AG04449 (cell line): Measurements from ENCODE around the gene C10orf105.

Experiments
- CTCF ChIA-PET: fragments of 350-600 bp; formaldehyde crosslinking; extraction: SDS; loops from one replicate; lab custom pipeline; 2021; ENCODE audit warnings: antibody characterized with exemption; lab: Yijun Ruan, JAX
- POLR2A ChIA-PET: fragments of 400-600, 350-600 bp; formaldehyde crosslinking; extraction: SDS; loops from one replicate; lab custom pipeline; 2020; ENCODE audit warnings: antibody characterized with exemption, inconsistent platforms; lab: Yijun Ruan, JAX
- DNase-seq: peaks from one replicate; pipeline ENCODE4 v3.0.0-alpha.2; 2010; ENCODE audit warnings: low read depth, low spot score
- H3K4me3 ChIP-seq: 2 replicates; pipeline ENCODE4 v1.5.1; 2011; ENCODE audit warnings: low read depth, mild to moderate bottlenecking, control low read depth, low read length
- TF ChIP-seq, protein P1 (sequence below): IDR thresholded peaks from one replicate; pipeline ENCODE4 v1.5.1; 2011; ENCODE audit warnings: mild to moderate bottlenecking, moderate library complexity, low read length, control low read depth, inconsistent platforms; ENCODE audit not compliant: insufficient read depth; ENCODE audit errors: missing control alignments

Gene C10orf105

DNA sequence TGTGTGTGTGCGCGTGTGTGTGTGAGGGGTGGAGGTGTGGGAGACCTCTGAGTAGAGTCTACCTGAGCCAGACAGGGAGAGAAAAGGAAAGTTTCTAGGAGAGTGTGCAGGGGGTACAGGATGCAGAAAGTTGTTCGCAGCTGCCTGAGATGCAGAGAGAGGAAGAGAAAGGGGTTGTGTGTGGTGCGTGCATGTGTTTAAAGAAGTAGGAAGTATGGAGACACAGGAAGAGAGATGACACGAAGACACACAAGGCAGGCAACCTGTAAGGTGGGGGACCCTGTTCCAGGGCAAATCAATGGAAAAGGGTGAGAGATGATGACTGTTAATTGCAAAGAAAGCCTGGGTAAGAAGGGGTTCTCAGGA lies 52.2 kb downstream of the C10orf105 start:
- no peak overlapping the region for H3K4me3 ChIP-seq
- POLR2A ChIA-PET = no interaction called here
- DNase-seq = no peak
- TF ChIP-seq, protein P1, sequence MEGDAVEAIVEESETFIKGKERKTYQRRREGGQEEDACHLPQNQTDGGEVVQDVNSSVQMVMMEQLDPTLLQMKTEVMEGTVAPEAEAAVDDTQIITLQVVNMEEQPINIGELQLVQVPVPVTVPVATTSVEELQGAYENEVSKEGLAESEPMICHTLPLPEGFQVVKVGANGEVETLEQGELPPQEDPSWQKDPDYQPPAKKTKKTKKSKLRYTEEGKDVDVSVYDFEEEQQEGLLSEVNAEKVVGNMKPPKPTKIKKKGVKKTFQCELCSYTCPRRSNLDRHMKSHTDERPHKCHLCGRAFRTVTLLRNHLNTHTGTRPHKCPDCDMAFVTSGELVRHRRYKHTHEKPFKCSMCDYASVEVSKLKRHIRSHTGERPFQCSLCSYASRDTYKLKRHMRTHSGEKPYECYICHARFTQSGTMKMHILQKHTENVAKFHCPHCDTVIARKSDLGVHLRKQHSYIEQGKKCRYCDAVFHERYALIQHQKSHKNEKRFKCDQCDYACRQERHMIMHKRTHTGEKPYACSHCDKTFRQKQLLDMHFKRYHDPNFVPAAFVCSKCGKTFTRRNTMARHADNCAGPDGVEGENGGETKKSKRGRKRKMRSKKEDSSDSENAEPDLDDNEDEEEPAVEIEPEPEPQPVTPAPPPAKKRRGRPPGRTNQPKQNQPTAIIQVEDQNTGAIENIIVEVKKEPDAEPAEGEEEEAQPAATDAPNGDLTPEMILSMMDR = no peak
- CTCF ChIA-PET = interaction anchor here (0.6 kb wide), 1 partner anchor 342 kb away, joined by 3 read pairs; no protein-coding TSS in a partner anchor

DNA sequence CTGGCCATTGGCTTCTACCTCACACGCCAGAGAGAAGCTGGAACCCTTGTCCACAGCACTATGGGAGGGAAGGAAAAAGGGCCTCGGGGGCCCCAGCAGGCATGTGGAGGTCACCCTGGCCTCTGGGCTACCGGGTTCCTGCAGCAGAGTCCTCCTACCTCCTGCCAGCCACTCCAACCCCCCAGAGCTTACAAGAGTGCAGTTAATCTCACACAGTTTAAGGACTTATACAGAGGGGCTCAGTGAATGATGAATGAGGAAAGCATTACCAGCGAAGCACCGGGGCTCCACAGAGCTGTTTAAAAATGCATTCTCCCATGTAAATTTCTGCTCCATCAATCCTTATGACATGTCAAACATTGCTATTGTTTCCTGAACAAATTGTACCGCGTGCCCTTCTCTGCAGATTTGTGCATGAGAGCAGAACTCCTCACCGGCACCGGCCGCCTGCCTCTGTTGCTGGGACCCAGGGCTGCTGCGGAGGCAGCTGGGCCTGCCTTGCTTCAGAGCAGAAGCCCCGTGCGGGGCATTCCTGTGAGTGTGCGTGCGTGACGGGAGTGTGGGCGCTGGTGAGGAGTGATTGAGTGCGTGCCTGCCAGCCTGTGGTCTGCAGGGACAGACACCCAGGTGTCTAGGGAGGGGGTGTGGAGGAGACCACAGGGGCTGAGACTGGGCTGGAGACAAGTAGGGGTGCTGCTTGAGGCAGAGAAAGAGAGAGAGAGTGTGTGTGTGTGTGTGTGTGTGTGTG lies 52.8 kb downstream of the C10orf105 start:
- no peak overlapping the region for H3K4me3 ChIP-seq
- CTCF ChIA-PET = no interaction called here
- POLR2A ChIA-PET = no interaction called here
- TF ChIP-seq, protein P1 = no peak
- no peak for DNase-seq

DNA sequence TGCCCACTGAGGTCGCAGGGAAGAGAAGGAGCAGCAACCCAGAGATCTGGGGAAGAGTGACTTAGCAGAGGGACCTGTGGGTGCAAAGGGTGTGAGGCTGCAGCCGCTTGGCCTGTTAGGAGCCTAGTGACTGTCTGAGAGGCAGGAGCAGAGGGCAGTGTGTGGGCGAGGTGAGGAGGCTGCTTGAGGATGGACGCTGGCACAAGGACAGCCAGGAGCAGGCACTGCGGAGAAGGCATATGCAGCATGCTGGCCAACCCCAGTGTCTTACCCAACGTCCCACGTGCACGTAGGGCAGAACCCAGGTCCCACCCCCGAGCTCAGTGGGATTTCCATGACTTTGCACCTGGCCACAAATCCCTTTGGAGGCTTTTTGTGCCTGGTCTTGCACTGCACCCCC lies 54.1 kb downstream of the C10orf105 start:
- DNase-seq = no peak
- TF ChIP-seq, protein P1 = no peak
- CTCF ChIA-PET = interaction anchor here (1.0 kb wide), 1 partner anchor 342 kb away, joined by 3 read pairs; no protein-coding TSS in a partner anchor
- POLR2A ChIA-PET = no interaction called here
- no peak overlapping the region for H3K4me3 ChIP-seq

DNA sequence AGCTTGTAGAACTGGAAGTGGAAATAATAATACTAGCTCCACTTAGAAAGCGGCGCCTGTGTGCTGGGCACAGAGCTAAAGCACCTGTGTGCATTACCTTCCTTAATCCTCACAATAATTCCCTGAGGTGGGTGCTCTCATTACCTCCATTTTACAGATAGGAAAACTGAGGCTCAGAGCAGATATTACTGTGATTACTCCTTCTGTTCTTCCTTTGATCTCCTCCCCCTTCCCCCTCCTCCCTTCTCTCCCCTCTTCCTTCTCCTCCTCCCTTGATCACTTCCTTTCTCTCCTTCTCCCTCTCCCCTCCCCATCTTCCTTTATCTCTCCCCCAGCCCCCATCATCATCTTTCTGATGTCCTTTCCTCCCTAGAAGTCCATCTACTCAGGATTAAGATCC lies 55.0 kb downstream of the C10orf105 start:
- POLR2A ChIA-PET = no interaction called here
- H3K4me3 ChIP-seq = no peak overlapping the region
- CTCF ChIA-PET = interaction anchor here (1.0 kb wide), 1 partner anchor 342 kb away, joined by 3 read pairs; no protein-coding TSS in a partner anchor
- no peak for DNase-seq
- TF ChIP-seq, protein P1 = no peak

DNA sequence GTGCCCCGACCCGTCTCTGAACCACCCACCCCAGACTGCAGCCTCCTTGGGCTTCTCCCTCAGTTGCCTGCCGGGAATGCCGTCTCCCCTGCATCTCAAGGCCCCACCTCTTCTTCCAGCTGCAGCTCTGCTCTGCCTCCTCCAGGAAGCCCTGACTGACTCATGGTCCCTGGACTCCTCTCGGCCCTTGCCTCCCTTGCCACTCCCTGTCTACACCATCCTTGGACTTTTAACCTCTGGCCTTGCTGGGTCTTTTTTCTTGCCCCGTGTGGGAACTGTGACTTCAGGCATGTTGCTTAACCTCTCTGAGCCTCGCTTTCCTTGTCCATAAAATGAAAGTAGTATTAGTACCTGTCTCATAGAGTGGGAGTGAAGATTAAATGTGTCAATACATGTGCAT lies 56.3 kb downstream of the C10orf105 start:
- no peak overlapping the region for H3K4me3 ChIP-seq
- CTCF ChIA-PET = no interaction called here
- DNase-seq = no peak
- TF ChIP-seq, protein P1 = no peak
- POLR2A ChIA-PET = no interaction called here

DNA sequence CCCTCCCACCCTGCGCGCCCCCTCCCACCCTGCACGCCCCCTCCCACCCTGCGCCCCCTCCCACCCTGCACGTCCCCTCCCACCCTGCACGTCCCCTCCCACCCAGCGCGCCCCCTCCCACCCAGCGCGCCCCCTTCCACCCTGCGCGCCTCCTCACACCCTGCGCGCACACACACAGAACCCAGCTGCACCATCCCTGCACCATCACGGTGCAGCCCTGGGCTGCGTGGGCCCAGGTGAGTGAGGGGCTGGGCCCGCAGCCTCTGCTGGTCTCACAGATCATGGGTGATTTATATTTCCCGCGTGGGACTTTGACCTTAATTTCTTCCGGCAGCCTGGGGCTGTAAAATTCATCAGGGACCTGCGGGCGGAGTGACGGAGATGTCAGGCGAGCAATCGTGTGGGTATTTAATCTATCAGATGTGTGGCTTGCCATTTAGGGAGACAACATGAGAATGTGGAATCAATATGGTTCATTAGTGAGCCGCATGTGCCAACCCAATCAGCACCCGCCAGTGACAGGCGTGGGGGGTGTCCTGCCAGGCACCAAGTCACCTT lies 57.7 kb downstream of the C10orf105 start:
- CTCF ChIA-PET = no interaction called here
- no peak overlapping the region for H3K4me3 ChIP-seq
- POLR2A ChIA-PET = no interaction called here
- no peak for DNase-seq
- TF ChIP-seq, protein P1 = no peak
